Inferior parietal cortex (tissue), 1 donor: ENCODE data around the gene CACNA1C.
A peak's percentile ranks its signal among the peaks of the same experiment; 100 is the strongest.

Source experiments
- DNase-seq: peaks from one replicate; pipeline ENCODE4 v3.0.0-alpha.2; 2016; ENCODE audit errors: extremely low spot score

The CACNA1C gene

GRCh38 chr12:2034633-2035430, 18.0 kb upstream of the CACNA1C start:
- peak; percentile 84 for DNase-seq

- peak; percentile 31 for DNase-seq
Measured at GRCh38 chr12:2035431-2036055, 17.2 kb upstream of the CACNA1C start.

DNA sequence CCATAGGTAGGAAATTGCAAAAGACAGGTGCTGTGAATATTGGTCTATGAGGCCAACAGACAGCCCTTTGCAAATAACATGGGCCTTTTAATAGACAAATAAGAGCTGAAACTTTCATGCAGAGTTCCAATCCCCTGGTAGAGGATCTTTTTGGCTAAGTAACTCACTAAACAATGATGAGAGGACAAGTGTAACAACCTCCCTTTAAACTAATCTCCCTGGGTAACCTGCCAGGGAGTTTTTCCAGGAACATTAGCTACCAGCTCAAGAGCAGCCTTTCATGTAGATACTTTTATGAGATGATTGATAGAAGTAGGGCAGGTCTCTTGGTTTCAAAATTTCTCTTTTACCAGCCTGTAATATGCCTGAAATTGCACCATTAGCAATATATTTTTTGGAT, 13.8 kb upstream of the CACNA1C start:
- DNase-seq = no peak

DNA sequence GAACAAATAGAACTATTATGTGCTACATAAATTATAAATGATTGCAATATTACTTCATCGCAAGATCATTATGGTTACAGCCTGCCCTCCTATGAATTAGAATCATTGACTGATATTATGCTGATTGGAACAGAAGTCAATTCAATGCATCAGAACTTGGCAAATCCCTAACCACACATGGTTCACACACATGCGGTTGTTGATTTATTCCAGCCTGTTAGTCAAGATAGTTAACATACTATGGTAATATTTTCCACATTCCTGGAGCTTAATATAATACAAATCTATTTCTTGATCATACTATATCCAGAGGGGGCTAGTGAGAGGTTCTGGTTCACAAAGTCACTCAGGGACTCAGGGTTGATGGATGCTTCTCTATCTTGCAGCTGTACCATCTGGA, 9.7 kb upstream of the CACNA1C start:
- no peak for DNase-seq

DNA sequence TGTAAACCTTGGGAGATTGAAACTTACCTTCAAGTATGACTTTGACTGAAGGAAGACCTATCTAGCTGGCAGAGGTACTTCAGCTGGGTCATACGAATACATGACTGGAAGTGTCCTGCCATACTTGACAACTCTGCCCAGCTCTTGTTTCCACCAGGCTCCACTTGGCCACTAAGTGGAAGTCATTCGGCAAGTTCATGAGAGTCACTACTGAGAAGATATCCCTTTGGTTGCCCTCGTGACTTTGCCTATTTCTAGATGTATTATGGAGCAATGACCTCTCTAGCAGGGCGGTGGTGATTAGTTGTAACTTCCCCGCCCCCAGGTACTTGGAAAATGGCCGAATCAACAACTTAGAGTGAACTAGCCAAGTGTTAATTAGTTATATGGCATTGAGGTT, 8.6 kb upstream of the CACNA1C start:
- DNase-seq = no peak

GRCh38 chr12:2046957-2047356, 5.8 kb upstream of the CACNA1C start:
- DNase-seq = no peak

DNA sequence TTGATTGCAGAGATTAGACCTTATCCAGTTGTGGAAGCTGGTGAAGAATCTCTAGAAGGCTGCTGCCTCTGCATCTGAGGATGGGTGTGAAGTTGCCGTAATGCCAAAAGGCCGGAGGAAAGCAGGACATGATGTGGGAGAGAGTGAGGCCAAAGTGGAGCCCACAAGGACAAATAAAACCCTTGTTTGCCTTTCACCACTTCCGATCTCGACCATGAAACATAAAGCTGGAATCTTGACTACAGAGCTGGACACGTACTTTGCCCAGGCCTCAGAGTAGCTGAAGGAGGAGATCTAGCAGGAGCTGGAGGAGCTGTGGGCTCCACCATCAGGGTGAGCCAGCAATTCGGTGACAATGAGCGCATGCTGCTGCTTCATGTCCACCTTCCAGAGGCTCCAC, 5.0 kb upstream of the CACNA1C start:
- no peak for DNase-seq

GRCh38 chr12:2049604-2050540, 2.9 kb upstream of the CACNA1C start:
- no peak for DNase-seq

- DNase-seq = no peak
Measured at GRCh38 chr12:2051700-2052621, 826 bp upstream of the CACNA1C start.

- no peak for DNase-seq
Measured at GRCh38 chr12:2053691-2054090, 904 bp downstream of the CACNA1C start.

GRCh38 chr12:2054091-2055018, 1.6 kb downstream of the CACNA1C start:
- no peak for DNase-seq

GRCh38 chr12:2057041-2057794, 4.4 kb downstream of the CACNA1C start:
- peak; percentile 60 for DNase-seq

- DNase-seq = no peak
Measured at GRCh38 chr12:2057795-2058408, 5.1 kb downstream of the CACNA1C start.

DNA sequence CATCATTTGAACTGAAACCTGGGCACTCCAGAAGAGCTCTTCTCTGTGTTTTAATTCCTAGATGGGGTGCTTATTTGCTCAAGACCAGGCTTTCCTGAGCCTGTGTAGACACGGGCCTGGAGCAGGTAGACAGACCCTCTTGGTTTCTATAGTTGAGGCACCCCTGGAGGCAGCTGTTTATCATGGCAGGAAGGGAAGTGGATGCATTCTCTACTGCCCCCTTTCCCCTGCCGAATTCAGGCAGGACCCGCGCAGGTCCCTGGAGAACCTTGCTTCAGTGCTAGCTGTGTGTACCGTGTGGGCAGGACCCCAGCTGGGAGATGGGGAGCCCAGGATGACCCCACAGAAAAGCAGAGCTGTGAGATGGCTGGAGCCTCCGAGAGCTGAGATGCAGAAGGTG, 6.0 kb downstream of the CACNA1C start:
- DNase-seq = no peak

DNA sequence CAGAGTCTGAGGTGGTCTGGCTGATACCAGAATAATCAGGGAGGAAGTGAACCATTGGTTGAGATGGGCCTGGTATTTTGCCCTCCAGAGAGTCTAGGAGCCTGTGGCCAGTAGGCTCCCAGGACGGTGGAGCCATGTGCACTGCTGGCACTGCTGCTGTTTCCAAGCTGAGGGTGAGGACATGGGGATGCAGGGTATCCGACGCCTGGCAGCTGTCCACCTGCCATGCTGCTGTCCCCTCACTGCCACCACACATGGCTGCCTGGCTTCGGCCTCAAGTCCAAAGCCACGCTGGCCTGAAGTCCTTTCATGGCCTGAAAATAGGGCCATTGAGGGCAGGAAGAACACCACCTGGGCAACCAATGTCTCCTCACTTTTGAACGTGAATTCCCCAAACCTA, 8.6 kb downstream of the CACNA1C start:
- DNase-seq = no peak

DNA sequence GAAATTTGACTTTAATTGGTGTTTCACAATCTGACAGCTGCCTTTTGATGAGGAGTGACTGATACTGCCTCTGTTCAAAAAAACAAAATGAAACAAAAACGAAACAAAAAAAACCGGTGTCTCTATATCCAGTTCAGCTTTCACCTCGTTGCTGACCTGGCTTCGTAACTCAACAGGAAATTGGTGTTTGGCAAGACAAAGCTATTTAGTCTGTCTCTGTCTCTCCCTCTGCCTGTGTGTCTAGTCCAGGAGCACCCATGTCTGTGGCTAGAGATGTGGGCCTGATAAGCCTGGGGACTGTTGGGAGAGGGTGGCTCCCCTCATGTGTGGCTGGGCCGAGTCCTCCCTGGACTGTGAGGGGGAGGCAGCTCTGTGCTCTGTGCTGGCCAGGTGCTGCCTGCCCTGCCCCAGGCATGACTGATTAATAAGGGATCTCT, 11.3 kb downstream of the CACNA1C start:
- no peak for DNase-seq

DNA sequence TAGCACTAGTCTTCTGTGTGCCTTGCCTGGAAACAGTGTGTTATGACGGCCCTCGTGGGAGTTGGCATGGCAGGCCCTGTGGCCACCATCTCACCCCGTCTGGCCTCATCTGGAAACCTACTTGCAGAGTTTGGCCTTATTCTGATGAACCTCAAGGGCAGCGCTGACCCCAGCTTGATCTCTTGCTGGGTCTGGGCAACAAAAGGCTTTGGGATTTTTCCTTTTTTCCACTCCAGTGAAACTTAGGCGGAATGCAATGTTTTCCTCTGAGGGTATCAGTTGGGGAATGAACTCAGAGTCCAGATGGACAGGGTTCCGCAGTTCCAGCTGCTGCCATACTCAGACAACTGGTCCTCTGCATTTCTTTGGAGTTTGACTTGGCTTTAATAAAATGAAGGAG, 15.9 kb downstream of the CACNA1C start:
- DNase-seq = no peak

- DNase-seq = no peak
Measured at GRCh38 chr12:2070440-2071045, 17.8 kb downstream of the CACNA1C start.

DNA sequence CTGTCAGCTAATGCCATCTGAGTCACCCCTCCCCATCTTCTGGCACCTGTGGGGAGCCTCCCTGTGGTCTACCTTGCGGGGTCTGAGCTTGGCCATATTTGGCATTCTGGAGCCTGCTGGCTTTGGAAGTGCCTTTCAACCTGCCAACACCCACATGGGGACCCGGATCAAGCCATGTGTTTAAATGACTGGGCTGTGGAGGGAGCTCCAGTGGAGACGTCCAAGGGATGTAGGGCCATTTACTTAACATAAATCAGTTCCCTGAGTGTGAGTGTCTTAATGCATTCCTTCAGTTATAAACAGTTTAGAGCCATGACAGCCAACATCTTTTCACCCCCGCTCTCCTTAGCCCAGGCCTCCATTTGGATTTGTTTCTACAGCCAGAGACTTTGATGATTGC, 22.0 kb downstream of the CACNA1C start:
- DNase-seq = no peak
